ENCODE results near the gene FPGS.
A peak's percentile ranks its signal among the peaks of the same experiment; 100 is the strongest.

FPGS gene

GRCh38 chr9:127761491-127761956 is 41.2 kb upstream of the FPGS start:
- TF ChIP-seq TAF1 (IDR thresholded peaks at IDR 0.05; ENCODE audit: borderline replicate concordance, insufficient read depth, low read length), result no peak
- no peak for TF ChIP-seq SIN3A (IDR thresholded peaks at IDR 0.05; ENCODE audit: borderline replicate concordance, insufficient read depth, low read length)
- TF ChIP-seq POLR2AphosphoS5 (IDR thresholded peaks at IDR 0.05; ENCODE audit: low read depth, low read length), result no peak
- TF ChIP-seq REST (IDR thresholded peaks at IDR 0.05; ENCODE audit: insufficient read depth in 1 of 2, low read depth in 2 of 2, low read length in 2 of 2), result no peak
- no peak for TF ChIP-seq FOXP2 (optimal IDR thresholded peaks at IDR 0.05; ENCODE audit: borderline replicate concordance, extremely low read depth, extremely low read length, insufficient read depth)

- no peak for TF ChIP-seq POLR2AphosphoS5 (IDR thresholded peaks at IDR 0.05; ENCODE audit: low read depth, low read length)
- TF ChIP-seq TAF1 (IDR thresholded peaks at IDR 0.05; ENCODE audit: borderline replicate concordance, insufficient read depth, low read length), result no peak
- no peak for TF ChIP-seq SIN3A (IDR thresholded peaks at IDR 0.05; ENCODE audit: borderline replicate concordance, insufficient read depth, low read length)
- no peak for TF ChIP-seq FOXP2 (optimal IDR thresholded peaks at IDR 0.05; ENCODE audit: borderline replicate concordance, extremely low read depth, extremely low read length, insufficient read depth)
- no peak for TF ChIP-seq REST (IDR thresholded peaks at IDR 0.05; ENCODE audit: insufficient read depth in 1 of 2, low read depth in 2 of 2, low read length in 2 of 2)
These were observed 40.5 kb upstream of the FPGS start for GRCh38 chr9:127762111-127762676.

GRCh38 chr9:127763918-127764384 is 38.7 kb upstream of the FPGS start:
- TF ChIP-seq POLR2AphosphoS5 (IDR thresholded peaks at IDR 0.05; ENCODE audit: low read depth, low read length) (no peak), FOXP2 (optimal IDR thresholded peaks at IDR 0.05; ENCODE audit: borderline replicate concordance, extremely low read depth, extremely low read length, insufficient read depth) (no peak), SIN3A (IDR thresholded peaks at IDR 0.05; ENCODE audit: borderline replicate concordance, insufficient read depth, low read length) (no peak), TAF1 (IDR thresholded peaks at IDR 0.05; ENCODE audit: borderline replicate concordance, insufficient read depth, low read length) (no peak), REST (IDR thresholded peaks at IDR 0.05; ENCODE audit: insufficient read depth in 1 of 2, low read depth in 2 of 2, low read length in 2 of 2) (peak; percentile 22 to 64; a peak in 1 of 4 replicates)

- TF ChIP-seq TAF1 (IDR thresholded peaks at IDR 0.05; ENCODE audit: borderline replicate concordance, insufficient read depth, low read length) (no peak), SIN3A (IDR thresholded peaks at IDR 0.05; ENCODE audit: borderline replicate concordance, insufficient read depth, low read length) (no peak), REST (IDR thresholded peaks at IDR 0.05; ENCODE audit: insufficient read depth in 1 of 2, low read depth in 2 of 2, low read length in 2 of 2) (no peak), POLR2AphosphoS5 (IDR thresholded peaks at IDR 0.05; ENCODE audit: low read depth, low read length) (no peak), FOXP2 (optimal IDR thresholded peaks at IDR 0.05; ENCODE audit: borderline replicate concordance, extremely low read depth, extremely low read length, insufficient read depth) (no peak)
These were observed 37.3 kb upstream of the FPGS start for GRCh38 chr9:127765418-127765817.
